Stimulated activated CD4-positive, alpha-beta T cell treated with anti-CD3 and anti-CD28 coated beads, TNF-alpha, amount 100 ng/mL, for 24 hours (primary cell): ENCODE results near the gene CDC25B.
"Not testable (repeated sequence)": the region's sequence is repeated elsewhere in the genome, so short reads cannot be mapped to it uniquely, and the experiment has no call there.

Source experiments
- DNase-seq, 3 experiments: peaks; one replicate each; pipeline ENCODE4 v3.0.0-alpha.2; 2020; ENCODE audit warnings: low read depth in 3 of 3

The CDC25B gene

DNA sequence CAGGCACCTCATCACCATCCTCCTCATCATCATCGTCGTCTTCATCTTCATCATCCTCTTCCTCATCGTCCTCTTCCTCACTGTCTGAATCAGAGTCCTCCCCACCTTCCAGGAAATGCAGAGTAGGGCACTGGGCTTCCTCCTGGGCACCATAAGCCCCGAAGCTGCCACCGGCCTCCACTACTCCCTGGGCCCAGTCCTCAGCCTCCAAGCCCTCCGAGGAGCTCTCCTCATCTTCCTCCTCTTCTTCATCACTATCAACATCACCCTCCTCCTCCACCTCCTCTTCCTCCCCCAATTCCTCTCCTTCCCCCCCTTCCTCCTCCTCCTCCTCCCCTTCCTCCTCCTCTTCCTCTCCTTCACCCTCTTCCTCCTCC is 11.3 kb upstream of the CDC25B start:
- DNase-seq, result no peak

DNA sequence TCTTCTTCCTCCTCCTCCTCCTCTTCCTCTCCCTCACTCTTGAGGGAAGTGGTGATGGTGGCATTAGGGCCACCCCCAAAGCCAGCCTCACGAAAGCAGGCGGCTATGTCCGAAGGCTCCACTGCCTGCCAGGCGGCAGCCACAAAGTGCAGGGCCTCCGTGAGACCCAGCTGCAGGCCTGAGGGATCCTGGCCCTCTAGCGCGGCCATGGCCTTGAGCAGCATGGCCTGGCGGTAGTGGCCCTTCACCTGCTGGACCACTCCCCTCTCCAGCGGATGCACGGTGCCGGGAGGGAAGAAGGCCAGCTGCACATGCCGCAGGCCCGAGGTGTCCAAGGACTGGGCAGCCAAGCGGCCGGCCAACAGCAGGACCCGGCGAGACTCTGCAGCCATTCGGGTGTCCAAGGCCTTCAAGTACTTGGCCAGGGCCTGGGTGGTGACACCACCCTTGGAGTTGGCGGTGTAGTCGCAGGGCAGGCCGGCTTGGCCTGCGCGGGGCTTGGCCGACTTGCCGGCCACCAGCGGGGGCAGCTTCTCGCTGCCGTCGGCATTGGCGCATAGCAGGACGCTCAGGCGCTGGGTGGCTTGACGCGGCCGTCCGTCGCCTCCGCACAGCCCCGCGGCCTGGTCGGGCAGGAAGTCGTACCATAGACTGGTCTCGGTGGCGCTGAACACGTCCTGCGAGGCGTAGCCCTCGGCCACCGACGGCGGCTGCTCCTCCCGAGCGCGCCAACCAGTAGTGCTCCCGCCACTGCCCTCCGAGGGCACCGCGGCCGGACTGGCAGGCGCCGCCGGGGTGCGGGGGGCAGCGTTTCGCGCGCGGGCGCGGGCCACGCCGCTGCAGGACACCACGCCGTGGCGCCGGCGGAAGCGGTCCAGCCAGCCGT is 10.6 kb upstream of the CDC25B start:
- no peak for DNase-seq

DNA sequence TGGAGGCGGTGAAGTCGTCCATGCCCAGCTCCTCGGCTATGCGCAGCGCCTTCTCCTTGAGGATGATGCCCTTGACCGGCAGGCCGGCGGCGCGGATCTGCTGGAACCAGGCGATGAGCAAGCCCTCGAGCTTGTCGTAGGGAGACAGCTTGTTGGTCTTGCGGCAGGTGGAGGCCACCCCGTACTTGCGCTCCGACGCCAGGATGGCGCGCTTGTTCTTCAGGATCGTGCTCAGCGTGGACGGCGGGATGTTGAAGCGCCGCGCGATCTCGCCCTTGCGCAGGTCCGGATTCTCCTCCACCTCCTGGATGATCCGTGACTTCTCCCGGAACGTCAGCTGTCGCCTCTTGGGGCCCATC is 10.0 kb upstream of the CDC25B start:
- peak in 1 of 3 experiments; percentile 44 for DNase-seq

DNA sequence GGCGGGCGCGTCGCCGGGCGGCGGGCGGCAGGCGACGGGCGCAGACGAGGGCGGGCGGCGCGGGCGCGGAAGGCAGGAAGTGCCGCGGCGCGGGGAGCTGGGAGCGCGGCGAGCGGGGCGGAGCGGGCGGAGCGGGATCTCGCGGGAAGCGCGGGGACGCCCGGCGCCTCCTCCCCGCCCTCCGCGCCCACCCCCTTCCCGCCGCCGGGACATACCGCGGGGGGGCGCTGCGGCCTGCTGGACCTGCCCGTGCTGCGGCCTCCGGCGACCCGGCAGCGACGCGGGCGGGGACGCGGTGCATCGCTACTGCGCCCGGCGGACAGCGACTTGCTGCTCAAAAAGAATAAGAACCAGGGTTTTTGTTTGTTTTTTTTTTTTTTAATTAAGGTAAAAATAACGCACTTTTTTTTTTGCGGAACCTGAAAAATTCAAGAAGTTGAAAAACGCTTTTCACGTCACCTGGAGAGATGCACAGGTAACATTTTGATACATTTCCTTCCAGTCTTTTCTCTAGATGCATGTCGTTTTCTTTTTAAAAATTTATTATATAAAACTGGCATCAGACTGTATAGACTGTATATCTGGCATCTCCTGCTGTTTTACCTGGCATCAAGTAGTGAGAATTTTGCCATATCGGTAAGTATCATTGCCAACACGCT is 9.3 kb upstream of the CDC25B start, which contains the start of gene CENPB:
Gene CENPB (minus strand): TSS at position 76 of the 659 bp plus-strand sequence. CDS start 257 bp downstream, outside the sequence.
- DNase-seq, result peak; percentile 79 to 87 (median 84)

DNA sequence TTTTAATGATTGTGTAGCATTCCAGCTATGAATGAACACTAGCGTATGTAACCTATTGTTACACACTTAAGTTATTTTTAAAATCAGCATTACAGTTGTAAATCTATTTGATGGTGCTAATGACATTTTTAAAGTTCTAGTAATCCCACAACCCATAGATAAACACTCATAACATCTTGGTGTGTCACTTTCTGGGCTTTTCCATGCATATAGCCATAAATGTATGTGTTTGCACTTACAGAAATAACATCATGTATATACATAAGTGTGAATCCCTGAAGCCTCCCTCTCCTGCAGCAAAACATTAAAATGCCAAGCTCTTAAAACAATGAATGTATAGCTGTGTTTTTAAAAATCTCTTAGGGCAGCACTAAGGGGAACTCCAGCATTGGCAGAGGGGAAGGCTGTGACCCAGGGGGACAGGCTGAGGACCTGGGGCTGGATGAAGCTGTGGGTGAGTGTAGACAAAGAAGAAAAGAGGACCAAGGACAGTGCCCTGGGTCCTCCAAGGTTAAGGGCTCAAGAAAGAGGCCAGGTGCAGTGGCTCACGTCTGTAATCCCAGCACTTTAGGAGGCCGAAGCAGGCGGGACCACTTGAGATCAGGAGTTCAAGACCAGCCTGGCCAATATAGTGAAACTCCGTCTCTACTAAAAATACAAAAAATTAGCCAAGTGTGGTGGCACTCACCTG is 8.6 kb upstream of the CDC25B start:
- DNase-seq, result no peak

DNA sequence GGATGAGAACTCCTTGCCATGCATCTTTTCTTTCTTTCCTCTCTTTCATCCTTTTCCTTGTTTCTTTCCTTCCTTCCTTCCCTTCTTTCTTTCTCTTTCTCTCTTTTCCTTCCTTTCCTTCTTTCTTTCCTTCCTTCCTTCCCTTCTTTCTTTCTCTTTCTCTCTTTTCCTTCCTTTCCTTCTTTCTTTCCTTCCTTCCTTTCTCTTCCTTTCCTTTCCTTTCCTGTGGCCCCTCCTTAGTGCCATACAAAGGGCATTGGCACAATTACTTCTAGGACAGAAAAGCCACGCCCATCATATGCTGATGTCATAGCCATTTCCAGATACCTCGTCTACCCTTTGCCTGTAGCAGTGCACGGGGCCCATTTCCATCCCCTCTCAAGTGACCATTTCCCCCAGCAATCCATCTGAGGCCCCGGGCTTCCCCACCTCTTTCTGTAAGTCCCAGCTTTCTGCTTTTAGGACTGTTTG is 7.4 kb upstream of the CDC25B start:
- DNase-seq, result no peak

DNA sequence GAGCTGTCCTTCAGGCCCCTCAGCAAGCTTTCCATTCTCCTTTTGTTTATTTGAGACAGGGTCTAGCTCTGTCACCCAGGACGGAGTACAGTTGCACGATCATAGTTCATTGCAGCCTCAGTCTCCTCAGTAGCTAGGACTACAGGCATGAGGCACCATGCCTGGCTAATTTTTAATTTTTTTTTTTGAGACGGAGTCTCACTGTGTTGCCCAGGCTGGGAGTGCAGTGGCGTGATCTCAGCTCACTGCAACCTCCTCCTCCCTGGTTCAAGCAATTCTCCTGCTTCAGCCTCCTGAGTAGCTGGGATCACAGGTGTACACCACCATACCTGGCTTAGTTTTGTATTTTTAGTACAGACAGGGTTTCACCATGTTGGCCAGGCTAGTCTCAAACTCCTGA is 6.9 kb upstream of the CDC25B start:
- DNase-seq, result not testable (repeated sequence)

DNA sequence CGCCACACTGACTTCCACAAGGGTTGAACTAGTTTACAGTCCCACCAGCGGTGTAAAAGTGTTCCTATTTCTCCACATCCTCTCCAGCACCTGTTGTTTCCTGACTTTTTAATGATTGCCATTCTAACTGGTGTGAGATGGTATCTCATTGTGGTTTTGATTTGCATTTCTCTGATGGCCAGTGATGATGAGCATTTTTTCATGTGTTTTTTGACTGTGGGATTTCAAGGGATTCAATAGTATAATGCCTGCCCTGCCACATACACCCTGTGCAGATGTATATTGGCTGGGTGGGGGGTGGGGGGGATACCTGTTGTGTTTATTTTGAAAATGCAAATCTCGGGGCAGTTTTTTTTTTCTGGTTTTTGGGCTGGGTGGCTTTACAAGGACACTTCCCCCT is 1.9 kb upstream of the CDC25B start:
- not testable (repeated sequence) for DNase-seq

DNA sequence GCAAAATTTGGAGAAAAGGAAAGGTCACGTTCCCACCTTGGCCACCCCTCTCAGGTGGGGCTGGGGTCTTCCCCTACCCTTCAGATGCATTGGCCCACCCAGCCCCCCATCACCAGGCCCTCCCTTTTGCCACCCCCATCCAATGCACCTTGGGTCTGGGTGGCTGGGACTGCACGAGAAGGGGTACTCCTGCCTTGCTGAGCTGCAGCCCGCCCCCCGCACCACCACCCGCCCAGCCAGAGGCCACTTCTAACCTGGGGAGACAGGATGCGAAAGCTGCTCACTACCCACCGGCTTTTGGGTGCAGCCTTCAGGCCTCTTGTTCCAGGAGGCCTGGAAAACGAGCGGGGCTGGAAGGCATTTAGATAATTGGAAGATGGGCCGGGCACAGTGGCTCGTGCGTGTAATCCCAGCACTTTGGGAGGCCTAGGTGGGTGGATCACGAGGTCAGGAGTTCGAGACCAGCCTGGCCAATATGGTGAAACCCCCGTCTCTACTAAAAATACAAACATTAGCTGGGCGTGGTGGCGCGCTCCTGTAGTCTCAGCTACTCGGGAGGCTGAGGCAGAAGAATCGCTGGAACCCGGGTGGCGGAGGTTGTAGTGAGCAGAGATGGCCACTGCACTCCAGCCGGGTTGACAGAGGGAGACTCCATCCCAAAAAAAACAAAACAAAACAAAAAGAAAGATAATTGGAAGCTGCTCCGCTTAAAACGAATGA is 1.2 kb upstream of the CDC25B start:
- no peak for DNase-seq

DNA sequence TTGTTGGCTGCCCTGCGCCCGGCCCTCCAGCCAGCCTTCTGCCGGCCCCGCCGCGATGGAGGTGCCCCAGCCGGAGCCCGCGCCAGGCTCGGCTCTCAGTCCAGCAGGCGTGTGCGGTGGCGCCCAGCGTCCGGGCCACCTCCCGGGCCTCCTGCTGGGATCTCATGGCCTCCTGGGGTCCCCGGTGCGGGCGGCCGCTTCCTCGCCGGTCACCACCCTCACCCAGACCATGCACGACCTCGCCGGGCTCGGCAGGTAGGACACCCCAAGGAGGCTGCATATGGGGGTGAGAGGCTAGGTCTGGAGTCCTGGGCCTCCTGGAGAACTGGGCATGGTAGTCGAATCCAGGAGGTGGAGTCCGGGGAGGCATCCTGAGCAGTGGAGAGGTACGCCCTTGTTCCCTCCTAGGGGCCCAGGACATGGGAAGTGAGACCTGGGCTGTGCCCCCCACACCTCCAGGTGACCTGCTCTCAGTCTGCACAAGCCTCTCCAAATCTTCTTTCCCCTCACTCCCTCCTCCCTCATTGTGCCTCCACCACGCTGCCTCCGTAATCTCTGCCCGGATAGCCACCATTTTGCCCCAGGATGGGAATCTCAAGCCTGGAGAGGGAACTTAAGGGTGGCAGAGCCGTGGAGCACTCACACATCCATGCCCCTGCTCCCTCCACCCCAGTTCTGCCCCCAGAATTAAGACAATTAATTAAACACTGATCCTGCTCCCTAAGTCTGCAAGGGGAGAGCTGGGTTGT is 541 bp downstream of the CDC25B start:
- no peak for DNase-seq

DNA sequence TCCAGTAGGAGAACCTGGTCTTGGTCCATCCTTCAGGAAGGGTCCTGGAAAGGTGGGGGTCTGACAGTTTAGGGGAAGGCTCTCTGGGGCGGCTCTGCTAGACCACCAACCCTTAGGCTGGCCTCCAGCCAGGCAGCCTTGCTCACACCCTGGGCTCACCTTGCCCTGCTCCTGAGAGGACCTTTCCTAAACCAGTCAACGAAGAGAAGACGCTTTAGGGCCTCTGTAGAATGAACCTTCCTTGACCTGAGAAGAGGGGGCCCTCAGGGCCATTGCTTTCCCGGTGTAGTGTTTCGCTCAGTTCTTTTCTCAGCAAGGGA is 1.1 kb downstream of the CDC25B start:
- DNase-seq, result no peak

DNA sequence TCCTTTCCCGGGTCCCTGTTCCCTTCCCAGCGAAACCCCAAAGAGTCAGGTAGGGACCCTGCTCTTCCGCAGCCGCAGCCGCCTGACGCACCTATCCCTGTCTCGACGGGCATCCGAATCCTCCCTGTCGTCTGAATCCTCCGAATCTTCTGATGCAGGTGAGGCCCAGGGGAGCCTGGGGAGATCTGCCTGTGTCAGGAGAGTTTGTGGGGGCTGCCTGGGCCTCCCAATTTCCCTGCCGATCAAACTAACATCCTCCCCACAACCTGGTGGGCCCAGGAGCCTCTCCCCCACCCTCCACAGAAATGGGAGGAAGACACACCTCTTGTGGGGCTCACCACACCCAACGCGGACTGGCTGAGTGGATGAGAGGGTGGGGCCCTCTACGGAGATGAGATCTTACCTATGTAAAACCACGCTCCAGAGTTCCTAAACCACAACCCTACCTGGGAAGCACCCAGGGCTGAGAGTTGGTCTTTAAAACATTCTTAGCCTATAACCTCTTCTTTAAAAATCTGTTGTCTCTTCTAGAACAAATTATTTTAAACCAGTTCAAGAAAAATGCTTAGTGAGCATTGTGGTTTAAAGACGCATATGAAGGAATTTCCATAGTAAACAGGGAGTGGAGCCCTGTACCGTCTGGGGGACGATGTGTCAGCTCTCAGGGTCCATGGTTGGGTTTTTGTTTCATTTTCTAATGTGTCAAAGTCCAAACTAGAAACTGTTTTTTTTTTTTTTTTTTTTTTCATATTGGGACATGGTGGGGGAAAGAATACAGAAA is 1.7 kb downstream of the CDC25B start:
- peak in 1 of 3 experiments; percentile 50 for DNase-seq

DNA sequence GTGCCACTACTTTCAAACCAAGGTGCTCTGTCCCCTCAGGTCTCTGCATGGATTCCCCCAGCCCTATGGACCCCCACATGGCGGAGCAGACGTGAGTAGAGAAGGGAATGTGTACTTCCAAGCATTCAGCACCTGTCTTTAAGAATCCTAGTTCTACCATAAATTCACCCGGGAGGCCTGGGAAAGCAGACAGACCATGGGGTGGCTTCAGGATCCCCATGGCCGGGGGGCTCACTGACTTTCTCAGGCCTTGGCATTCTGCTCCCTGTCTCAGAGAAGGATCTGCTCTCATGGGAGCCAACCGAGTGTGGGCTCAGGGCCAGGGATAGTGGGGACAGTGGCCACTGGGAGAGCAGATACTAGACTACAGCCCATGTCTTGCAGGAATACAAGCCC is 2.3 kb downstream of the CDC25B start:
- no peak for DNase-seq

DNA sequence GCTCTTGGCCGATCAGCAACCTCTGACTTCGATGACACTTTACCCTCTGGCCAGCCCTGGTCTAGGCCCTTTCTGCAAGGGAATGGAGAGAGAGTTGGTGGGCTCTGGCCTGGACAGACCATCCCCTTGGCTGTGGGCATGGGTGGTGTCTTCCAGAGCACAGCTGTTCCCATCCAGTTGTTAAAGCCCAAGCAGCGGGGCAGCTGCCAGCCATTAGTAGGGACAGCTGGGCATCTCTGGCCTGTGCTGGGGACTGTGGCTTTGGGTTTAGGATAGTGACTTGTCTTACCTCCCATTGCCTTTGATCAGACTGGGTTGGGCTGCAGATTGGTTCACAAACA is 2.8 kb downstream of the CDC25B start:
- DNase-seq, result no peak

DNA sequence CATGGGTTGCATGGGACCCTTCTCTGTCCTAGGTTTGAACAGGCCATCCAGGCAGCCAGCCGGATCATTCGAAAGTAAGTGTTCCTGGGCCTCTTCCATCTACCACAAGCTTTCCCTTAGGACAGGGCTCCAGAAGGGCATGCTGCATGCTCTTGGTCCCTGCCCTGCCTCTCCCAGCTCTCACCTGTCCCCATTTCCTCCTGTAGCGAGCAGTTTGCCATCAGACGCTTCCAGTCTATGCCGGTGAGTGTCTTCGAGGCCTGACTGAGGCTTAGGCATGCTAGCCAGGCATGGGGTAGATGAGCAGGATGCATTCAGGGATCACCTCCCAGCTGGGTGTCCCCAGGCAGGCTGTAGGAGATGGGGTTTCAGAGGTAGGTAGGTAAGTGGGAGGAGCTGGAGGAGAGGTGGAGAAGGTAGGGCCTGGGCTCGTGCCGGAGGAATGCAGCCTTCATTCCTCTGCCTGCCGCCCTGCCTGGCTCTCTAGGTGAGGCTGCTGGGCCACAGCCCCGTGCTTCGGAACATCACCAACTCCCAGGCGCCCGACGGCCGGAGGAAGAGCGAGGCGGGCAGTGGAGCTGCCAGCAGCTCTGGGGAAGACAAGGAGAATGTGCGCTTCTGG is 4.3 kb downstream of the CDC25B start:
- DNase-seq, result no peak

DNA sequence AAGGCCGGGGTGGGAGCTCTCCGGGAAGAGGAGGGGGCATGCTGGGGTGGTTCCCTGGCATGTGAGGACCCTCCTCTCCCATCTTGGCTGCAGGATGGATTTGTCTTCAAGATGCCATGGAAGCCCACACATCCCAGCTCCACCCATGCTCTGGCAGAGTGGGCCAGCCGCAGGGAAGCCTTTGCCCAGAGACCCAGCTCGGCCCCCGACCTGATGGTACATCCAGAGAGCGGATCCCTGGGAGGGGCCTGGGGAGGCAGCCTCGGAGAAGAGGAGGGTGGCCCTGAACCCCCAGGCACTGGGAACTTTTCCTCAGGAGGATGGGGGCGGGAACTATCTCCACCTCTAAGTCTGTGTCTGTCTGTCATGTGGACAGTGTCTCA is 4.8 kb downstream of the CDC25B start:
- no peak for DNase-seq

DNA sequence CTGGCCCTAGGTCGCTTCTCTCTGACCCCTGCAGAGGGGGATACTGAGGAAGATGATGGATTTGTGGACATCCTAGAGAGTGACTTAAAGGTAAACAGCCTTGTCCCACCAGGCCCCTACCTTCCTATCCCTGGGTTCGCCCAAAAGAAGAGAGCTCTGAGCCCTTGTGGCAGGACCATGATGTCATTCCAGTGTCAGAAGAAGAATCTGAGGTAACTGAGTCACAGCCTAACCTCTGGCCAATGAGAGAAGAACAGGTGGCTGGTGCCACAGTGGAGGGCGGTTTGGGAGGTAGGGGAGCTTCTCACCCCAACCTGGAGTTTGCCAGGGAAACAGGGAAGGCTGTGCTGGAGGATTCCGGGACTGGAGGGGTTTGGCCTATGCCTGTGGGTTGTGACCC is 5.2 kb downstream of the CDC25B start:
- DNase-seq, result no peak

DNA sequence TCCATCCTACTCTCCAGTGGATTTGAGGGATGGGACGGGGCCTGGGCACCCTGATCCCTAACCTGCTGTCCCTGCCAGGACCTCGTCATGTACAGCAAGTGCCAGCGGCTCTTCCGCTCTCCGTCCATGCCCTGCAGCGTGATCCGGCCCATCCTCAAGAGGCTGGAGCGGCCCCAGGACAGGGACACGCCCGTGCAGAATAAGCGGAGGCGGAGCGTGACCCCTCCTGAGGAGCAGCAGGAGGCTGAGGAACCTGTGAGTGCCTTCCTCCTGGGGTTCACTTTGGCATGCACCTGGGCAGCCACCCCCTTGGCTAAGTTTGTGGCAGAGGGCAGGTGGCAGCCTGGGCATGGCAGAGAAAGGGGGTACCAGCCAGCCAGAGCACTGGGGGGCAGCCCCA is 5.7 kb downstream of the CDC25B start:
- no peak for DNase-seq

DNA sequence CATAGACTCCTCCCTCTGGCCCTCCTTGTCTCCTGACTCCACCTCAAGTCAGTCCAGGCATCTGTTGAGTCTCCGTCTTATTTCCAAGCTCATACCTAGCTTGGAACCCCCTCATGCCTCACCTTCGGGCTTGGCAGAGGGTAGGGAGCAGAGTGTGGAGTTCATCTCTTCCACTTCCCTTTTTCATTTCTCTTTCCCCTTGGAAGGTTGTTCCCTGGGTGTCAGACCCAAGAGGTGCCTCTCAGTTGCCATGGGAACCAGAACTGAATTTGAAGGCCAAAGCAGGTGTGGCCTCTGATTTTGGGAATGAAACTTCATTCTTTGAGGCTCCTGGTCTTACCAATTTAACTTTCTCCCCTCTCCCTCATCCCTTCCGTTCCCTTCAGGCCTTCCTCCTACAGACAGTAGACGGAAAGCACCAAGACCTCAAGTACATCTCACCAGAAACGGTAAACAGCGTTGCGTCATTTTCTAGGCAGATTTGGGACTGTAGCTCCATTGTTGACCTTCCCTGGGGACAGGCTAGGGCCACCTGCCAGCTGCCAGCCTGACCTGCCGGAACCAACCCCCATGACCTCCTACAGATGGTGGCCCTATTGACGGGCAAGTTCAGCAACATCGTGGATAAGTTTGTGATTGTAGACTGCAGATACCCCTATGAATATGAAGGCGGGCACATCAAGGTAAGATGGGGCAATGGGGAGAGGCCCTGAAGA is 6.6 kb downstream of the CDC25B start:
- no peak for DNase-seq

DNA sequence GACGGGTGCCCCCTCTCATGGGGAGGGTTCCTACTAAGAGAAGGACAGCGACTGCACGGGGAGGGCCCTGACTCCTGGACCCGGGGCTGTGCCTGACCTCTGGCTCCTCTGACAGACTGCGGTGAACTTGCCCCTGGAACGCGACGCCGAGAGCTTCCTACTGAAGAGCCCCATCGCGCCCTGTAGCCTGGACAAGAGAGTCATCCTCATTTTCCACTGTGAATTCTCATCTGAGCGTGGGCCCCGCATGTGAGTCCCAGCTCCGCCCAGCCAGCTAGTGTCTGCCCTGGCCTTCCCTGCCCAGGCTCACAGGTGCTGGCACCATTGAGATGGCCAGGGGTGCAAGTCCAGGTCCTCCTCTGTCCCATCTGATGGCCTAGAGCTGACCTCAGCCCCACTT is 7.2 kb downstream of the CDC25B start:
- DNase-seq, result no peak
